Uterus (tissue), 2 donors: ENCODE results near the gene MAP3K3.

Experiments
- POLR2A ChIP-seq, 2 donors: fragments of 450-650 bp; IDR thresholded peaks; one replicate each; pipeline ENCODE4 v1.6.1; 2016; ENCODE audit warnings: antibody characterized with exemption in 2 of 2, mild to moderate bottlenecking in 1 of 2, moderate library complexity in 1 of 2
- TF ChIP-seq, protein P1 (sequence below), 4 experiments: fragments of 200-600 bp in 2 of 4; fragments of 450-650 bp in 2 of 4; sonication (generic) in 2 of 4; IDR thresholded peaks; one replicate each; pipeline ENCODE4 v1.5.1; 2016 to 2019; ENCODE audit warnings: antibody characterized with exemption in 4 of 4, mild to moderate bottlenecking in 2 of 4, moderate library complexity in 1 of 4

DNA sequence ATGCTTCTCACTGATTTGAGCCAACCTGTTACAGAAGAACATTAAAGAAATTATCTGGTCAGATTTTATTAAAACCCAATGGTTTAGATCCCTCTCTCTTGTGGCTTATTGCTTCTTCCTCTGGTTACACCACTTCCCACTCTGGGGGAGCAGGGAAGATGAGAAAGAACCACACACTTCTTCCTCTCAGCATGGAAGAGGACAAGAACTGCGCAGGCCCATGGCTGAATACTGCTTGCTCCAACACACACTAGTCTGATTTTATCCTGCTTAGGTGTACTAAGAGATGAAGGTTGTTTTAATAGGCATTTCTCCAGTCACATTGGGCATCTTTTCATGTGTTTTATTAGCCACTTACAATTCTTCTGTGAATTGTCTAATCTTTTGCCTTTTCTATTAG is 27.6 kb downstream of the MAP3K3 start:
- TF ChIP-seq, protein P1, sequence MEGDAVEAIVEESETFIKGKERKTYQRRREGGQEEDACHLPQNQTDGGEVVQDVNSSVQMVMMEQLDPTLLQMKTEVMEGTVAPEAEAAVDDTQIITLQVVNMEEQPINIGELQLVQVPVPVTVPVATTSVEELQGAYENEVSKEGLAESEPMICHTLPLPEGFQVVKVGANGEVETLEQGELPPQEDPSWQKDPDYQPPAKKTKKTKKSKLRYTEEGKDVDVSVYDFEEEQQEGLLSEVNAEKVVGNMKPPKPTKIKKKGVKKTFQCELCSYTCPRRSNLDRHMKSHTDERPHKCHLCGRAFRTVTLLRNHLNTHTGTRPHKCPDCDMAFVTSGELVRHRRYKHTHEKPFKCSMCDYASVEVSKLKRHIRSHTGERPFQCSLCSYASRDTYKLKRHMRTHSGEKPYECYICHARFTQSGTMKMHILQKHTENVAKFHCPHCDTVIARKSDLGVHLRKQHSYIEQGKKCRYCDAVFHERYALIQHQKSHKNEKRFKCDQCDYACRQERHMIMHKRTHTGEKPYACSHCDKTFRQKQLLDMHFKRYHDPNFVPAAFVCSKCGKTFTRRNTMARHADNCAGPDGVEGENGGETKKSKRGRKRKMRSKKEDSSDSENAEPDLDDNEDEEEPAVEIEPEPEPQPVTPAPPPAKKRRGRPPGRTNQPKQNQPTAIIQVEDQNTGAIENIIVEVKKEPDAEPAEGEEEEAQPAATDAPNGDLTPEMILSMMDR (IDR thresholded peaks at IDR 0.05), result no peak
- no peak for TF ChIP-seq POLR2A (IDR thresholded peaks at IDR 0.05)
